ENCODE results near the gene CHIA. TPM values are rescaled to one million over a fixed set of nuclear protein-coding genes. Genes with fewer than 3 reads are reported as not detected.

Gene CHIA
- total RNA-seq, 4 donors from 2014 or later: not detected

- no peak overlapping the region for H3K4me3 ChIP-seq
- TF ChIP-seq POLR2A (IDR thresholded peaks at IDR 0.05) (no peak), EP300 (IDR thresholded peaks at IDR 0.05) (no peak), CTCF (IDR thresholded peaks at IDR 0.05) (no peak)
- peaks cover 0 to 4% (median 0%) of the 10 kb centered on the region in 4 donors for H3K9me3 ChIP-seq
- no peaks in the 10 kb centered on the region for H3K4me1 ChIP-seq
- H3K27me3 ChIP-seq: no peaks in the 10 kb centered on the region
- H3K27ac ChIP-seq: no peak overlapping the region
- DNase-seq (ENCODE audit: low spot score in 2 of 2): no peak
- WGBS, 2 donors: 81 to 87% methylated on average over 5 of the region's 5 CpGs
- H3K36me3 ChIP-seq: no peaks in the 10 kb centered on the region
Measured at GRCh38 chr1:111281411-111281810, 9.2 kb upstream of the CHIA start.

DNA sequence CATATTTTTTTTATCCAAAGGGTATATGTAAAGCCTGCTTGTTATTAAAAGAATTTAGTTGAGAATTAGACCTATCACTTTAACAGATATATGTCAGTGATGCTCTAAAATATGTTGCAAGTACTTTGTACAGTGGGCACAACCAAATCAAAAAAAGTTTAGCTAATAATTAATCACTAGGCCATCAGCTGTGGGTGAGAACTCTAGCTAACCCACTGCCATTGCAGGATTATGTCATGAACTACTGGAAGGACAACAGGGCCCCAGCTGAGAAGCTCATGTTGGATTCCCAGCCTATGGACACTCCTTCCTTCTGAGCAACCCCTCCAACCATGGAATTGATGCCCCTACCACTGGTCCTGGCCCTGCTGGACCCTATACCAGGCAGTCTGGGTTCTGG, 6.8 kb upstream of the CHIA start:
- no peaks in the 10 kb centered on the region for H3K27me3 ChIP-seq
- no peak overlapping the region for H3K27ac ChIP-seq
- no peaks in the 10 kb centered on the region for H3K36me3 ChIP-seq
- TF ChIP-seq EP300 (IDR thresholded peaks at IDR 0.05): no peak
- TF ChIP-seq CTCF (IDR thresholded peaks at IDR 0.05): no peak
- no peak for TF ChIP-seq POLR2A (IDR thresholded peaks at IDR 0.05)
- no peaks in the 10 kb centered on the region for H3K9me3 ChIP-seq
- H3K4me1 ChIP-seq: no peaks in the 10 kb centered on the region
- H3K4me3 ChIP-seq: no peak overlapping the region
- DNase-seq (ENCODE audit: low spot score in 2 of 2): no peak

DNA sequence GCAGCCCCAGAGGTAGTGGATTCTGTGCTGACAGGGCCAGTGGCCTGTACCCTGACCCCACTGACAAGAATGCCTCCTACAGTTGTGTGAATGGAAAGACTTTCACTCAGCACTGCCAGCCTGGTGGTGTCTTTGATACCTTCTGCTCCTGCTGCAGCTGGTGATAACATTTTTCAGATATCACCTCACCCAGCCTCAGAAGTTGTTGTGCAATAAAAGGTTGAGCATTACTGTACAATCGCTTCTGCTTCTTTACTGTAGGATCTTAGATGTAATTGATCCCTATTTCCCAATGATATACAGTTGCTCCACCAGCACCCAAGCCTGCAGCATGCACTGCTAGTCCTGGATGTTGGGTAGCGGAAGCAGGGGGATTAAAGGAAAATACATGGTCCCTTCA, 4.8 kb upstream of the CHIA start:
- no peak for TF ChIP-seq EP300 (IDR thresholded peaks at IDR 0.05)
- no peak for TF ChIP-seq CTCF (IDR thresholded peaks at IDR 0.05)
- TF ChIP-seq POLR2A (IDR thresholded peaks at IDR 0.05): no peak
- no peak overlapping the region for H3K4me3 ChIP-seq
- H3K36me3 ChIP-seq: no peaks in the 10 kb centered on the region
- H3K27me3 ChIP-seq: no peaks in the 10 kb centered on the region
- H3K9me3 ChIP-seq: no peaks in the 10 kb centered on the region
- 89 to 94% methylated on average over 2 of the region's 2 CpGs for WGBS, 2 donors
- no peak for DNase-seq (ENCODE audit: low spot score in 2 of 2)
- H3K27ac ChIP-seq: no peak overlapping the region
- no peaks in the 10 kb centered on the region for H3K4me1 ChIP-seq

DNA sequence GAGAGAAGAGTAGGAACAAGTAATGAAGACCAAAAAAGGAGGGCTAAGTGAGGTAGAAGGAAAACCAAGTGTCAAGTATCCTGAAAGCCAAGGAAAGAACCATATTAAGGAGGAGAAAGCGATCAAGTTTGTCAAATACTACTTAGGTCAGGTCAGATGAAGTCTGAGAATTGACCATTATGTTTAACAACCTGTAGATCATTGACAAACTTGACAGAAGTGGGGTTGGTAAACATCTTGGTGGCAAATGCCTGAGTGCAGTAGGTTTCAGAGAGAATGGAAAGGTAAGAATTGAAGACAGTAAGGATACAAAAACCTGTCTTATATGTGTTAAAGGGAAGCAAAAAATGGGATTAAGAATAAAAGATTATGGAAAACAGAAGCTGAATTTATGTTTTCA, 3.7 kb upstream of the CHIA start:
- 0% methylated on average over 1 of the region's 1 CpG for WGBS, 2 donors
- DNase-seq (ENCODE audit: low spot score in 2 of 2): no peak
- Histone ChIP-seq H3K36me3 (no peaks in the 10 kb centered on the region), H3K4me1 (no peaks in the 10 kb centered on the region), H3K27me3 (no peaks in the 10 kb centered on the region), H3K4me3 (no peak overlapping the region), H3K27ac (no peak overlapping the region), H3K9me3 (no peaks in the 10 kb centered on the region)
- TF ChIP-seq POLR2A (IDR thresholded peaks at IDR 0.05) (no peak), EP300 (IDR thresholded peaks at IDR 0.05) (no peak), CTCF (IDR thresholded peaks at IDR 0.05) (no peak)

- H3K4me1 ChIP-seq: no peaks in the 10 kb centered on the region
- no peak overlapping the region for H3K4me3 ChIP-seq
- TF ChIP-seq CTCF (IDR thresholded peaks at IDR 0.05) (no peak), EP300 (IDR thresholded peaks at IDR 0.05) (no peak), POLR2A (IDR thresholded peaks at IDR 0.05) (no peak)
- no peak for DNase-seq (ENCODE audit: low spot score in 2 of 2)
- H3K27ac ChIP-seq: no peak overlapping the region
- H3K36me3 ChIP-seq: no peaks in the 10 kb centered on the region
- H3K27me3 ChIP-seq: no peaks in the 10 kb centered on the region
- H3K9me3 ChIP-seq: no peaks in the 10 kb centered on the region
- 44 to 57% methylated on average over 4 to 5 of the region's 5 CpGs for WGBS, 2 donors
Measured at GRCh38 chr1:111289371-111289770, 1.3 kb upstream of the CHIA start.

All from tibial nerve (tissue), 4 donors.